ENCODE data around the gene GPR65. TPM values are rescaled to one million over a fixed set of nuclear protein-coding genes. Genes with fewer than 3 reads are reported as not detected.

GPR65 gene
- total RNA-seq, 1 experiment from 2014 or later: not detected

DNA sequence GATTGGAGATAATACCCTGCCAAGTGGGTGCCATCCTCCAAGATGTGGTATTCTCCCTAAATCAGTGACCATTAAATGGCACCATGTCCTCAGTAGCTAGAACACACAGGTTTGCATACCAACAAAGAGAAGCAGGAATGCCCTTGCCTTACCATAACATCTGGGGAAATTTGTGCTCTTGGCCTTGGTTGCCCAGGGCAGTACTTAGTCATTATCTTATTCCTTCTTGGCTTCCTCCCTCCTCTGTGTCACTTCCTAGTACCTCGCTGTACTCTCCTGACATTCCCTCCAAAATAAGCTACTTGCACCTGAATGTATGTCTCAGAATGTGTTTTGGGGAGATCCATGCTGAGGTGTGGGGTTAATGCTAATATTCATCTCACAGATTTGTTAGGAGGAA lies 43.4 kb downstream of the GPR65 start:
- TF ChIP-seq, protein P1, sequence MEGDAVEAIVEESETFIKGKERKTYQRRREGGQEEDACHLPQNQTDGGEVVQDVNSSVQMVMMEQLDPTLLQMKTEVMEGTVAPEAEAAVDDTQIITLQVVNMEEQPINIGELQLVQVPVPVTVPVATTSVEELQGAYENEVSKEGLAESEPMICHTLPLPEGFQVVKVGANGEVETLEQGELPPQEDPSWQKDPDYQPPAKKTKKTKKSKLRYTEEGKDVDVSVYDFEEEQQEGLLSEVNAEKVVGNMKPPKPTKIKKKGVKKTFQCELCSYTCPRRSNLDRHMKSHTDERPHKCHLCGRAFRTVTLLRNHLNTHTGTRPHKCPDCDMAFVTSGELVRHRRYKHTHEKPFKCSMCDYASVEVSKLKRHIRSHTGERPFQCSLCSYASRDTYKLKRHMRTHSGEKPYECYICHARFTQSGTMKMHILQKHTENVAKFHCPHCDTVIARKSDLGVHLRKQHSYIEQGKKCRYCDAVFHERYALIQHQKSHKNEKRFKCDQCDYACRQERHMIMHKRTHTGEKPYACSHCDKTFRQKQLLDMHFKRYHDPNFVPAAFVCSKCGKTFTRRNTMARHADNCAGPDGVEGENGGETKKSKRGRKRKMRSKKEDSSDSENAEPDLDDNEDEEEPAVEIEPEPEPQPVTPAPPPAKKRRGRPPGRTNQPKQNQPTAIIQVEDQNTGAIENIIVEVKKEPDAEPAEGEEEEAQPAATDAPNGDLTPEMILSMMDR (conservative IDR thresholded peaks at IDR 0.05; ENCODE audit: low read depth, low read length): no peak
- no peak for TF ChIP-seq EZH2 (IDR thresholded peaks at IDR 0.05; ENCODE audit: borderline replicate concordance, low read depth, low read length, poor library complexity, severe bottlenecking)

DNA sequence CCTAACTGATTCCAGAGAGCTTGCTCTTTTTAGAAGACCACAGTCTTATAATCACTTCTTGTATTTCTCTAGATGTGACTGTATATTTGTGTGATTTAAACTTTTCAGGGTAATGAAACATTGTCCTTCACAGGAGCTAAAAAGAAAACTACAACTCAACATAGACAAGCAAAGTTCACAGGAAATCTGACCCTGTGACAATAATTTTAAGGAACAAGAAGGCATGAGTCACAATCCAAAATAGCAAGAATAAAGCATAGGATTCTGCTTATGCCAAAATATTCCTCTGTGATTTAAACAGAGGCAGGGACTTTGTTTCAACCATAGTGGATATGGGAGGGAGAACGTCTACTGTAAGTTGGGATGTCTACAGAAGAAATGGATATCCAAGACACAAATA lies 44.3 kb downstream of the GPR65 start:
- intact Hi-C loops (cut with micrococcal nuclease; ENCODE audit: unreplicated experiment): no loop called here
- DNase-seq (ENCODE audit: low spot score): no peak
- no TSS peak for BruUV-seq (replicated peaks)
- H3K27me3 ChIP-seq (replicated peaks; ENCODE audit: insufficient read depth, low read depth, low read length, poor library complexity): no peaks in the 10 kb centered on the region
- TF ChIP-seq EZH2 (IDR thresholded peaks at IDR 0.05; ENCODE audit: borderline replicate concordance, low read depth, low read length, poor library complexity, severe bottlenecking): no peak
- TF ChIP-seq, protein P1 (conservative IDR thresholded peaks at IDR 0.05; ENCODE audit: low read depth, low read length): no peak
- H3K27ac ChIP-seq (ENCODE audit: low read depth, low read length, poor library complexity, severe bottlenecking): no peak overlapping the region
- ChIA-PET CTCF (no interaction called here), POLR2A (ENCODE audit: low non-redundant PET) (no interaction called here)
- H3K36me3 ChIP-seq (ENCODE audit: insufficient read depth, low read length, poor library complexity, severe bottlenecking): no peaks in the 10 kb centered on the region
- no peak overlapping the region for H3K4me3 ChIP-seq (ENCODE audit: low read depth, low read length, poor library complexity, severe bottlenecking)
- H3K4me1 ChIP-seq (ENCODE audit: insufficient read depth, low read length, poor library complexity, severe bottlenecking): no peaks in the 10 kb centered on the region
- no peaks in the 10 kb centered on the region for H3K9me3 ChIP-seq (ENCODE audit: low read depth, low read length, poor library complexity, severe bottlenecking)

More for the DNA sequence above, 43.4 kb downstream of the GPR65 start:
- BruUV-seq (replicated peaks): no TSS peak
- CTCF ChIA-PET: no interaction called here
- H3K4me3 ChIP-seq (ENCODE audit: low read depth, low read length, poor library complexity, severe bottlenecking): no peak overlapping the region
- H3K36me3 ChIP-seq (ENCODE audit: insufficient read depth, low read length, poor library complexity, severe bottlenecking): no peaks in the 10 kb centered on the region
- no peaks in the 10 kb centered on the region for H3K9me3 ChIP-seq (ENCODE audit: low read depth, low read length, poor library complexity, severe bottlenecking)
- no peak overlapping the region for H3K27ac ChIP-seq (ENCODE audit: low read depth, low read length, poor library complexity, severe bottlenecking)
- DNase-seq (ENCODE audit: low spot score): no peak
- POLR2A ChIA-PET (ENCODE audit: low non-redundant PET): no interaction called here
- intact Hi-C loops (cut with micrococcal nuclease; ENCODE audit: unreplicated experiment): no loop called here
- H3K27me3 ChIP-seq (replicated peaks; ENCODE audit: insufficient read depth, low read depth, low read length, poor library complexity): no peaks in the 10 kb centered on the region
- H3K4me1 ChIP-seq (ENCODE audit: insufficient read depth, low read length, poor library complexity, severe bottlenecking): no peaks in the 10 kb centered on the region

DNA sequence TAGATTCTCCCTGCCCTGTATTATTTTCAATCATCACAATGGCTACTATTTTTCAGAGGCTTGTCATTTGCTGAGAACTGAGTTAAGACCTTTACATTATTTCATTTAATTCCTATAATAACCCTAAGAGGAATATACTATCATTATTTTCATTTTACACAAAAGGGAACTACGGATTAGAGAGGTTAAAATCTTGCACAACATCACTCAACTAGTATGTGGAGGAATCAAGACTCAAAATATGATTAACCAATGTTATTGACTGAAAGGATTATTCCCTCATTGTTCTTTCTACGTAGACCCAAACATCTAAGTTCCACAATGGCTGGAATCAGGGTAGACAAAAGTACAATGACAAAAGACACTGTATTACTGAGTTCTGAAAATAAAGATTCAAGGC lies 45.0 kb downstream of the GPR65 start:
- CTCF ChIA-PET: no interaction called here
- H3K27ac ChIP-seq (ENCODE audit: low read depth, low read length, poor library complexity, severe bottlenecking): no peak overlapping the region
- DNase-seq (ENCODE audit: low spot score): no peak
- no peaks in the 10 kb centered on the region for H3K27me3 ChIP-seq (replicated peaks; ENCODE audit: insufficient read depth, low read depth, low read length, poor library complexity)
- POLR2A ChIA-PET (ENCODE audit: low non-redundant PET): no interaction called here
- H3K9me3 ChIP-seq (ENCODE audit: low read depth, low read length, poor library complexity, severe bottlenecking): no peaks in the 10 kb centered on the region
- BruUV-seq (replicated peaks): no TSS peak
- intact Hi-C loops (cut with micrococcal nuclease; ENCODE audit: unreplicated experiment): no loop called here
- H3K36me3 ChIP-seq (ENCODE audit: insufficient read depth, low read length, poor library complexity, severe bottlenecking): no peaks in the 10 kb centered on the region
- H3K4me3 ChIP-seq (ENCODE audit: low read depth, low read length, poor library complexity, severe bottlenecking): no peak overlapping the region
- H3K4me1 ChIP-seq (ENCODE audit: insufficient read depth, low read length, poor library complexity, severe bottlenecking): no peaks in the 10 kb centered on the region
- no peak for TF ChIP-seq EZH2 (IDR thresholded peaks at IDR 0.05; ENCODE audit: borderline replicate concordance, low read depth, low read length, poor library complexity, severe bottlenecking)
- TF ChIP-seq, protein P1 (conservative IDR thresholded peaks at IDR 0.05; ENCODE audit: low read depth, low read length): no peak

Measured in A673 (cell line).